HepG2 (cell line): Measurements from ENCODE around the gene SCUBE1. TPM values are rescaled to one million over a fixed set of nuclear protein-coding genes. Genes with fewer than 3 reads are reported as not detected.

Experiments used
- AGO2 ChIP-seq: fragments of 200-400 bp; formaldehyde crosslinking; optimal IDR thresholded peaks from 2 replicates; pipeline ENCODE3; 2017; ENCODE audit warnings: mild to moderate bottlenecking, low read depth, low read length, moderate library complexity
- KLF11 ChIP-seq: IDR thresholded peaks from 2 replicates; pipeline ENCODE4 v1.6.1; 2016; ENCODE audit warnings: missing compliant biosample characterization
- TFDP1 ChIP-seq: IDR thresholded peaks from 2 replicates; pipeline ENCODE4 v1.6.1; 2016; ENCODE audit warnings: missing compliant biosample characterization, missing genetic modification reagents, borderline replicate concordance
- THRA ChIP-seq: sonication (generic); formaldehyde crosslinking; IDR thresholded peaks from 2 replicates; pipeline ENCODE4 v1.4.0; 2020; ENCODE audit warnings: missing genetic modification reagents, borderline replicate concordance
- THYN1 ChIP-seq: sonication (generic); formaldehyde crosslinking; IDR thresholded peaks from 2 replicates; pipeline ENCODE4 v1.8.1; 2023; ENCODE audit warnings: low read depth, mild to moderate bottlenecking, moderate library complexity, missing genetic modification reagents, borderline replicate concordance
- WIZ ChIP-seq: sonication (generic); formaldehyde crosslinking; IDR thresholded peaks from 2 replicates; pipeline ENCODE4 v1.5.1; 2020; ENCODE audit warnings: mild to moderate bottlenecking, missing genetic modification reagents
- XRCC5 ChIP-seq: fragments of 200-400 bp; formaldehyde crosslinking; optimal IDR thresholded peaks from 2 replicates; pipeline ENCODE3; 2017; ENCODE audit warnings: mild to moderate bottlenecking, low read length
- ZNF142 ChIP-seq: sonication (generic); formaldehyde crosslinking; IDR thresholded peaks from 2 replicates; pipeline ENCODE4 v1.4.0; 2020; ENCODE audit warnings: missing genetic modification reagents
- polyA plus RNA-seq, 8 experiments: library from polyadenylated mRNA; depleted of rRNA in 3 of 8; stranded (reverse) in 7 of 8; unstranded in 1 of 8; fragments of >200 nt; fragmentation: Illumina TruSeq in 4 of 8; extraction: Trizol in 4 of 8; gene quantifications; 2 replicates each; pipeline versions ENCODE4 v1.2.1 to v1.2.3, GENCODE V29; 2011 to 2016; ENCODE audit warnings: low read depth in 4 of 8, missing spikeins in 1 of 8, mixed read lengths in 1 of 8; ENCODE audit not compliant: insufficient read depth in 1 of 8
- total RNA-seq, 5 experiments: library from RNA; depleted of rRNA; stranded (reverse); fragments of >200 nt; fragmentation: Illumina TruSeq; extraction: Trizol; gene quantifications; 2 replicates each; pipeline ENCODE4 v1.2.3, GENCODE V29; 2016; ENCODE audit warnings: low read depth in 1 of 5
- TF ChIP-seq, protein P1 (sequence below): sonication (generic); formaldehyde crosslinking; IDR thresholded peaks from 2 replicates; pipeline ENCODE4 v1.4.0; 2020; ENCODE audit warnings: missing genetic modification reagents

The SCUBE1 gene
- total and polyA plus RNA-seq, 2 of the 13 experiments (the other 11 are each of a cell fraction or from before 2014, with no cell fraction given), result under 0.01 to 0.05 TPM

DNA sequence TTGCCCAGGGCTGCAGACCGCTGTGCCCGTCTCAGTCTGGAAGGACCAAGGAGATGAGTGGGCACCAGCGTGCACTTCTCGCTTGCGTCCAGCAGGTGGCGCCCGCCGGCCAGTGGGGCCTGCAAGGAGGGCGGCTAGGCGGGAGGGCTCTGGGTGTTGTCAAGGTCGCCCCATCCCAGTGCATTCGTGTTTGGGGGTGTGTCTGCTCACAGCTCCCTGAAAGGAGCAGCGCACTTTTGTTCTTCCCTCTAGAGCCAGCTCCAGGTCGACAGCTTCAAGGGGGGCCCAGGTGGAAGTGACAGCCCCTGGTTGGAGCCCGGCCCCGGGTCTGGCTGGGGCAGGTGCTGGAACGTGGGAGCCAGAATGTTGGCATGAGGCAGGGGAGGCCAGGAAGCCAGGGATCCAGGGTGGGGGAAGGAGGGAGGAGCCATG lies 45.3 kb upstream of the SCUBE1 start (continued):
- TF ChIP-seq THYN1 (CRISPR knock-in tag) (no peak), THRA (CRISPR knock-in tag) (peak; percentile 56; the same call in 1 of the 2 replicates), XRCC5 (peak; percentile 87), WIZ (CRISPR knock-in tag) (no peak), KLF11 (CRISPR knock-in tag) (no peak), TFDP1 (CRISPR knock-in tag) (peak; percentile 50; the same call in 1 of the 2 replicates), AGO2 (no peak), ZNF142 (0 out of 2 replicates have a peak, but pooled peaks have one; percentile 47)
- TF ChIP-seq, protein P1, sequence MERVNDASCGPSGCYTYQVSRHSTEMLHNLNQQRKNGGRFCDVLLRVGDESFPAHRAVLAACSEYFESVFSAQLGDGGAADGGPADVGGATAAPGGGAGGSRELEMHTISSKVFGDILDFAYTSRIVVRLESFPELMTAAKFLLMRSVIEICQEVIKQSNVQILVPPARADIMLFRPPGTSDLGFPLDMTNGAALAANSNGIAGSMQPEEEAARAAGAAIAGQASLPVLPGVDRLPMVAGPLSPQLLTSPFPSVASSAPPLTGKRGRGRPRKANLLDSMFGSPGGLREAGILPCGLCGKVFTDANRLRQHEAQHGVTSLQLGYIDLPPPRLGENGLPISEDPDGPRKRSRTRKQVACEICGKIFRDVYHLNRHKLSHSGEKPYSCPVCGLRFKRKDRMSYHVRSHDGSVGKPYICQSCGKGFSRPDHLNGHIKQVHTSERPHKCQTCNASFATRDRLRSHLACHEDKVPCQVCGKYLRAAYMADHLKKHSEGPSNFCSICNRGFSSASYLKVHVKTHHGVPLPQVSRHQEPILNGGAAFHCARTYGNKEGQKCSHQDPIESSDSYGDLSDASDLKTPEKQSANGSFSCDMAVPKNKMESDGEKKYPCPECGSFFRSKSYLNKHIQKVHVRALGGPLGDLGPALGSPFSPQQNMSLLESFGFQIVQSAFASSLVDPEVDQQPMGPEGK, result peak; percentile 88
